NCI-H2081 treated with DMSO at 0.1 percent for 48 hours (cell line): Measurements from ENCODE around the gene DDX39B.

ENCODE experiments used
- DNase-seq: peaks from one replicate; lab custom pipeline; 2025; lab: John Stamatoyannopoulos, UW

DDX39B gene

DNA sequence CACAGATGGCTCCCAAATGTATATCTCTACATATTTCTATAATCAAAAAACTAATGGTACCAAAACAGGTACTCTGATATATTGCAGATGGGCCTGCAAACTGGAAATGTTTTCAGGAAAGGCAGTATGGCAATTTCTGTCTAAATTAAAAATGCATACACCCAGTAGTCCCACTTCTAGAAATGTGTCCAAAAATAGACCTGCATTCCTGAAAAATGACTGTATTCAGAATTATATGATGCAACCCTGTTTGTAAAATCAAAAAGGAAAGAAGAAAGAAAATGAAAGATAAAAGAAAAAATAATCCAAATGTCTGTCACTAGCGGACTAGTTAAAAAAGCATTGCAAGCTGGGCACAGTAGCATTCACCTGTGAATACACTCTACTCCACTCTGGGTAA, 56.7 kb downstream of the DDX39B start:
- no peak for DNase-seq

DNA sequence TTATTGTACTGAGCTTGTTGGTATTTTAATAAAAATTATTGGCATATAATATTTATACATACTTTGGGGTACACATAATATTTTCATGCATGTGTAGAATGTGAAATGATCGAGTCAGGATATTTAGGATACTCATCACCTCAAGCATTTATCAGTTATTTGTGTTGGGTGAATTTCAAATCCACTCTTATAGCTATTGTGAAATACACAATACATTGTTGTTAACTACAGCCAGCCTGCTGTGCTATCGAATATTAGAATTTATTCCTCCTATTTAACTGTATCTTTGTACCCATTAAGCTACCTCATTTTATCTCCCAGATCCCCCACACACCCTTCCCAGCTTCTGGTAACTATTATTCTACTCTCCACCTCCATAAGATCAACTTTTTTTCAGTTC, 58.4 kb downstream of the DDX39B start:
- DNase-seq, result no peak

DNA sequence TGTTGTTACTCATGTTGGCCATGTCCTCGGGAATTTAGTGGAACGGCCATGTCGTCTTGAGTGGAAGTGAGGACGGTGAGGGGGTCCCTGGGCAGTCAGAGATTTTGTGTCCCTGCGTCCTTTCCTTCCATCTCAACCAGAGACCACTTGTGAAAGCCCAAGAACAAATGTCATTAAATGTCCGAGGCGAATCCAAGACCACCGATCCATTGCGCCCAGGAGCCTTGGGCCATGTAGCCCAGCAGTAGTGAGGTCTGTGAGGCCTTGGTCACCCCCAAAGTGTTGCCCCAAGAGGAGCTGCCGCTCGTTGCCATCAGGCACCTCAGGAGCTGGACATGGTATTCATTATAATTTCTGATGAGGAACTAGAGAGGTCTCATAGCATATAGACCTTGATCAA, 61.2 kb downstream of the DDX39B start:
- DNase-seq, result no peak
